ENCODE measurements around the gene ENO1. TPM values are rescaled to one million over a fixed set of nuclear protein-coding genes. Genes with fewer than 3 reads are reported as not detected.

Gene ENO1
- total and polyA plus RNA-seq, 2 of the 8 experiments (the other 6 are each of a cell fraction or from before 2014, with no cell fraction given), result 1,763 to 2,117 TPM

- TF ChIP-seq CHD7 (IDR thresholded peaks at IDR 0.05; ENCODE audit: insufficient replicate concordance, low read length), result no peak
- TF ChIP-seq JUN (IDR thresholded peaks at IDR 0.05; ENCODE audit: low read depth, low read length), result no peak
- TF ChIP-seq PHF8 (conservative IDR thresholded peaks at IDR 0.05; ENCODE audit: low read depth, low read length), result no peak
- TF ChIP-seq SIRT6 (IDR thresholded peaks at IDR 0.05; ENCODE audit: low read length), result no peak
- TF ChIP-seq TCF12 (IDR thresholded peaks at IDR 0.05; ENCODE audit: low read depth, low read length), result no peak
Observed at GRCh38 chr1:8839990-8840389, 38.5 kb downstream of the ENO1 start (continued).

Data from H1 (cell line).